ENCODE measurements around the gene SYT15.

DNA sequence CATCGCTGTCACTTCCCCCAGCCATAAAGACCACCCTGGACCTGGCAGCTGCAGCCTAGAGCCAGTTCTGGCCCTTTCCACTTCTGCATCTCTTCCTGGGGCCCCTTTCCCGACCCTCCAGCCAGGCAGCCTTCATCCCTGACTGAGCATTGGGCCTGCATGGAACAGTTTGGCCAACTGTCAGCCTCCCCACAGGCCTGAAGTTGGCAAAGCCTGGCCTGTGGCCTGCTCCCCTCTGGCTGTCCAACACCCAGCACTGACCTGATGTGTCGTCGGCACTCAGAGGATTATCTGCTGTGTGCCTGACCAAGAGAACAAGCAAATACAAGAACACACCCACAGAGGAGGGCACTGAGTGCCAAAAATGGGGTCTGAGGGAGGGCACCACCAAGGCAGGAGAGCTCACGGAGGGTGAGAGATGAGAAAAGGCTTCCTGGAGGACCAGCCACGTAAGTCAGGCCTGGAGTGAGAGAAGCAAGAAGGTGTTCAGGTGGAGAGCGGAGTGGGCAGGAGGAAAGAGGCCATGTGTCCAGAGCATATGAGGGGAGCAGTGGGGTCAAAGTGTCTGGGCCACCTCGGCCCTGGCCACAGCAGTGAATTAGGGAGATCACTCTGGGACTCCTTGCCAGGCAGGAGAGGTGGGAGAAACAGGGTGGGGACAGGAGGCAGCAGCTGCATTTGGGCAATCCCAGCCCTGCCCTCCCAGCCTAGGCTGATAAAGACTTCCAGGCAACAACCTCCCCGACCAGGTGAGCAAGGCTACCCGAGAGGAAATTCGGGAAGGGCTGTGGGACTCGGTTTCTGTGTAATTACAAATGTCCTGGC is 27.0 kb upstream of the SYT15 start:
- TF ChIP-seq ZFP30 (CRISPR knock-in tag; IDR thresholded peaks at IDR 0.05), result no peak
- TF ChIP-seq SNAI2 (CRISPR knock-in tag; IDR thresholded peaks at IDR 0.05), result no peak
- no peak for TF ChIP-seq ARNTL (CRISPR knock-in tag; IDR thresholded peaks at IDR 0.05; ENCODE audit: borderline replicate concordance, low read depth)
- TF ChIP-seq, protein P1, sequence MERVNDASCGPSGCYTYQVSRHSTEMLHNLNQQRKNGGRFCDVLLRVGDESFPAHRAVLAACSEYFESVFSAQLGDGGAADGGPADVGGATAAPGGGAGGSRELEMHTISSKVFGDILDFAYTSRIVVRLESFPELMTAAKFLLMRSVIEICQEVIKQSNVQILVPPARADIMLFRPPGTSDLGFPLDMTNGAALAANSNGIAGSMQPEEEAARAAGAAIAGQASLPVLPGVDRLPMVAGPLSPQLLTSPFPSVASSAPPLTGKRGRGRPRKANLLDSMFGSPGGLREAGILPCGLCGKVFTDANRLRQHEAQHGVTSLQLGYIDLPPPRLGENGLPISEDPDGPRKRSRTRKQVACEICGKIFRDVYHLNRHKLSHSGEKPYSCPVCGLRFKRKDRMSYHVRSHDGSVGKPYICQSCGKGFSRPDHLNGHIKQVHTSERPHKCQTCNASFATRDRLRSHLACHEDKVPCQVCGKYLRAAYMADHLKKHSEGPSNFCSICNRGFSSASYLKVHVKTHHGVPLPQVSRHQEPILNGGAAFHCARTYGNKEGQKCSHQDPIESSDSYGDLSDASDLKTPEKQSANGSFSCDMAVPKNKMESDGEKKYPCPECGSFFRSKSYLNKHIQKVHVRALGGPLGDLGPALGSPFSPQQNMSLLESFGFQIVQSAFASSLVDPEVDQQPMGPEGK (CRISPR knock-in tag; IDR thresholded peaks at IDR 0.05; ENCODE audit: borderline replicate concordance), result no peak
- TF ChIP-seq ISL1 (CRISPR knock-in tag; IDR thresholded peaks at IDR 0.05), result no peak
- no peak for TF ChIP-seq ZNF8 (CRISPR knock-in tag; IDR thresholded peaks at IDR 0.05)
- TF ChIP-seq, protein P2, sequence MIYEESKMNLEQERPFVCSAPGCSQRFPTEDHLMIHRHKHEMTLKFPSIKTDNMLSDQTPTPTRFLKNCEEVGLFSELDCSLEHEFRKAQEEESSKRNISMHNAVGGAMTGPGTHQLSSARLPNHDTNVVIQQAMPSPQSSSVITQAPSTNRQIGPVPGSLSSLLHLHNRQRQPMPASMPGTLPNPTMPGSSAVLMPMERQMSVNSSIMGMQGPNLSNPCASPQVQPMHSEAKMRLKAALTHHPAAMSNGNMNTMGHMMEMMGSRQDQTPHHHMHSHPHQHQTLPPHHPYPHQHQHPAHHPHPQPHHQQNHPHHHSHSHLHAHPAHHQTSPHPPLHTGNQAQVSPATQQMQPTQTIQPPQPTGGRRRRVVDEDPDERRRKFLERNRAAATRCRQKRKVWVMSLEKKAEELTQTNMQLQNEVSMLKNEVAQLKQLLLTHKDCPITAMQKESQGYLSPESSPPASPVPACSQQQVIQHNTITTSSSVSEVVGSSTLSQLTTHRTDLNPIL (CRISPR knock-in tag; IDR thresholded peaks at IDR 0.05; ENCODE audit: low read depth), result no peak
- no peak for TF ChIP-seq ZFP3 (CRISPR knock-in tag; IDR thresholded peaks at IDR 0.05)
- no peak for TF ChIP-seq ZNF70 (CRISPR knock-in tag; IDR thresholded peaks at IDR 0.05)
- no peak for TF ChIP-seq TSHZ2 (CRISPR knock-in tag; IDR thresholded peaks at IDR 0.05)
- no peak for TF ChIP-seq RARB (CRISPR knock-in tag; IDR thresholded peaks at IDR 0.05)
- TF ChIP-seq ESRRG (CRISPR knock-in tag; IDR thresholded peaks at IDR 0.05), result no peak

Measured in SK-N-SH treated with all-trans-retinoic acid at 6 μM for 48 hours (cell line).